ENCODE results near the gene PDCD1LG2.

DNA sequence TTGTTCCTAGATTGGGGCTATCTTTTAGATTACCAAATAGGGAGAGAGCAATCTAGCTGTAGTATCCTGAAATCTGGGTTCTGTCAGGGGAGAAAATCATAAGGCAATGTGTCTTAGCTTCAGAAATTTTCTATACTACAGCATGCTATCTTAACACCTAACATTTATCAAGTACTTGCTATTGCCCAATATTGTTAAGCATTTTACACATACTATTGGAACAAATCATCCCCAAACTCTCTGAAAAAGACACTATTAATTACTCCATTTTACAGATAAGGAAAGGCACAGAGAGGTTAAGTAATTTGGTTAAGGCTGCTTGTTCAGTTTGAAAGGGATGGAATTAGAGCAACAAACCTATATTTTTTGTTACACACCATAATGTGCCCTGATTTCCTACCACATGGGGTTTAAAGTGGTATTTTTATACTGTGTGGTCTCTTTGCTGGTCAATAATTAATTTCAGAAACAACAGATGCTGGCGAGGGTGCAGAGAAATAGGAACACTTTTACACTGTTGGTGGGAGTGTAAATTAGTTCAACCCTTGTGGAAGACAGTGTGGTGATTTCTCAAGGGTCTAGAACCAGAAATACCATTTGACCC lies 61.4 kb downstream of the PDCD1LG2 start:
- TF ChIP-seq CTCF (IDR thresholded peaks at IDR 0.05; ENCODE audit: insufficient read depth, low read length) (no peak), SPI1 (IDR thresholded peaks at IDR 0.05; ENCODE audit: borderline replicate concordance, low read depth) (no peak), POLR2AphosphoS5 (IDR thresholded peaks at IDR 0.05; ENCODE audit: low read depth) (no peak), GABPA (IDR thresholded peaks at IDR 0.05; ENCODE audit: low read depth) (no peak)
- TF ChIP-seq, protein P1, sequence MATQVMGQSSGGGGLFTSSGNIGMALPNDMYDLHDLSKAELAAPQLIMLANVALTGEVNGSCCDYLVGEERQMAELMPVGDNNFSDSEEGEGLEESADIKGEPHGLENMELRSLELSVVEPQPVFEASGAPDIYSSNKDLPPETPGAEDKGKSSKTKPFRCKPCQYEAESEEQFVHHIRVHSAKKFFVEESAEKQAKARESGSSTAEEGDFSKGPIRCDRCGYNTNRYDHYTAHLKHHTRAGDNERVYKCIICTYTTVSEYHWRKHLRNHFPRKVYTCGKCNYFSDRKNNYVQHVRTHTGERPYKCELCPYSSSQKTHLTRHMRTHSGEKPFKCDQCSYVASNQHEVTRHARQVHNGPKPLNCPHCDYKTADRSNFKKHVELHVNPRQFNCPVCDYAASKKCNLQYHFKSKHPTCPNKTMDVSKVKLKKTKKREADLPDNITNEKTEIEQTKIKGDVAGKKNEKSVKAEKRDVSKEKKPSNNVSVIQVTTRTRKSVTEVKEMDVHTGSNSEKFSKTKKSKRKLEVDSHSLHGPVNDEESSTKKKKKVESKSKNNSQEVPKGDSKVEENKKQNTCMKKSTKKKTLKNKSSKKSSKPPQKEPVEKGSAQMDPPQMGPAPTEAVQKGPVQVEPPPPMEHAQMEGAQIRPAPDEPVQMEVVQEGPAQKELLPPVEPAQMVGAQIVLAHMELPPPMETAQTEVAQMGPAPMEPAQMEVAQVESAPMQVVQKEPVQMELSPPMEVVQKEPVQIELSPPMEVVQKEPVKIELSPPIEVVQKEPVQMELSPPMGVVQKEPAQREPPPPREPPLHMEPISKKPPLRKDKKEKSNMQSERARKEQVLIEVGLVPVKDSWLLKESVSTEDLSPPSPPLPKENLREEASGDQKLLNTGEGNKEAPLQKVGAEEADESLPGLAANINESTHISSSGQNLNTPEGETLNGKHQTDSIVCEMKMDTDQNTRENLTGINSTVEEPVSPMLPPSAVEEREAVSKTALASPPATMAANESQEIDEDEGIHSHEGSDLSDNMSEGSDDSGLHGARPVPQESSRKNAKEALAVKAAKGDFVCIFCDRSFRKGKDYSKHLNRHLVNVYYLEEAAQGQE (IDR thresholded peaks at IDR 0.05; ENCODE audit: insufficient replicate concordance, low read depth), result no peak

Data from HL-60 (cell line).